Common myeloid progenitor, CD34-positive (primary cell): Measurements from ENCODE around the gene USP25.

ENCODE experiments used
- CTCF ChIA-PET: fragments of 350-600 bp; sonication (Branson Sonifier 250); formaldehyde crosslinking; loops from one replicate; lab custom pipeline; 2021; ENCODE audit warnings: antibody characterized with exemption; lab: Charles Lee
- POLR2A ChIA-PET: fragments of 350-600 bp; sonication (Branson Sonifier 250); formaldehyde crosslinking; loops from one replicate; lab custom pipeline; 2021; ENCODE audit warnings: antibody characterized with exemption; lab: Charles Lee
- DNase-seq, 3 donors: peaks; one replicate each; pipeline versions ENCODE4 v3.0.0 to v3.0.0-alpha.2; 2013
- H3K27ac ChIP-seq, 2 experiments: 1 replicate in 1 of 2; 2 replicates in 1 of 2; pipeline ENCODE4 v1.7.0; 2013; ENCODE audit warnings: inconsistent platforms in 2 of 2, low read length in 2 of 2, mild to moderate bottlenecking in 2 of 2, low read depth in 1 of 2, moderate library complexity in 1 of 2; ENCODE audit not compliant: severe bottlenecking in 2 of 2, insufficient read depth in 1 of 2, poor library complexity in 1 of 2
- H3K27me3 ChIP-seq, 5 experiments: replicated peaks in 2 of 5; 1 replicate in 3 of 5; 2 replicates in 2 of 5; pipeline versions ENCODE4 v1.6.1 to v1.7.0; 2013; ENCODE audit warnings: low read length in 4 of 5, mild to moderate bottlenecking in 2 of 5, moderate library complexity in 2 of 5, inconsistent platforms in 1 of 5; ENCODE audit not compliant: insufficient read depth in 5 of 5, control insufficient read depth in 4 of 5
- H3K36me3 ChIP-seq, 4 experiments: 1 replicate in 2 of 4; 2 replicates in 2 of 4; pipeline versions ENCODE4 v1.6.1 to v1.7.0; 2013; ENCODE audit warnings: low read length in 3 of 4, control low read depth in 1 of 4, mild to moderate bottlenecking in 1 of 4; ENCODE audit not compliant: control insufficient read depth in 4 of 4, insufficient read depth in 4 of 4
- H3K4me1 ChIP-seq, 4 experiments: 1 replicate in 3 of 4; 2 replicates in 1 of 4; pipeline versions ENCODE4 v1.6.1 to v1.7.1; 2013; ENCODE audit warnings: low read length in 3 of 4, mild to moderate bottlenecking in 3 of 4, control low read depth in 1 of 4, inconsistent platforms in 1 of 4, moderate library complexity in 1 of 4; ENCODE audit not compliant: control insufficient read depth in 4 of 4, insufficient read depth in 4 of 4; ENCODE audit errors: control extremely low read depth in 1 of 4
- H3K4me3 ChIP-seq, 7 experiments: 1 replicate in 4 of 7; 2 replicates in 3 of 7; pipeline versions ENCODE4 v1.5.1 to v1.7.0; 2013; ENCODE audit warnings: mild to moderate bottlenecking in 7 of 7, low read length in 6 of 7, moderate library complexity in 6 of 7, inconsistent platforms in 2 of 7, low read depth in 2 of 7, control low read depth in 1 of 7; ENCODE audit not compliant: insufficient read depth in 4 of 7, control insufficient read depth in 1 of 7; ENCODE audit errors: extremely low read depth in 1 of 7
- H3K9me3 ChIP-seq, 5 experiments: 1 replicate in 4 of 5; 2 replicates in 1 of 5; pipeline versions ENCODE4 v1.6.1 to v1.7.1; 2013; ENCODE audit warnings: low read length in 4 of 5, mild to moderate bottlenecking in 2 of 5, inconsistent platforms in 1 of 5, low read depth in 1 of 5, moderate library complexity in 1 of 5; ENCODE audit not compliant: control insufficient read depth in 4 of 5, insufficient read depth in 2 of 5; ENCODE audit errors: control extremely low read depth in 1 of 5
- WGBS: methylation state at CpG from one replicate; pipeline ENCODE4 v1.1.5; 2013; ENCODE audit not compliant: insufficient coverage; 5-methylcytosine and 5-hydroxymethylcytosine counted together

The USP25 gene

GRCh38 chr21:15856813-15857212 is 127.0 kb downstream of the USP25 start:
- H3K4me3 ChIP-seq: no peak overlapping the region
- no peak overlapping the region for H3K27ac ChIP-seq
- no peaks in the 10 kb centered on the region for H3K27me3 ChIP-seq
- no peak for DNase-seq
- H3K4me1 ChIP-seq: peaks cover 0 to 4% (median 0%) of the 10 kb centered on the region in 4 experiments
- no CpG with 5 or more reads among the region's 1 CpG for WGBS
- H3K9me3 ChIP-seq: no peaks in the 10 kb centered on the region
- POLR2A ChIA-PET: no interaction called here
- peaks cover 0 to 12% (median 9%) of the 10 kb centered on the region in 4 experiments for H3K36me3 ChIP-seq
- CTCF ChIA-PET: no interaction called here

DNA sequence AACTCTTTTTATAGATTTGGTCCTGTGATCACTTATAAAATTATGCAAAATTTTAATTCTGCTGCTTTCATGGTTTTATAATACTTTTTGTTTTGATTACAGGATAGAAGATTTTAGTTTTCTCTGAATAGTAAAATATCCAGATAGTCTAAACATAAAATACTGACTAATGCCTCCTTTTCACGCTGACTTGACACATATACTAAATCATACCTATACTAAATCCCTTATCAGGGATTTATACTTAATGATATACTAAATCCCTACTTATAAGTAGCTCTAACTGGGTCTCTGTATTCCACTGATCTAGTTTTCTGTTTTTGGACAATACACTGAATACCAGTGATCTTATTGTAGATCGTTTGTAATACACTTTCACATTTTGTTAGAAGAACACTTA is 128.0 kb downstream of the USP25 start:
- WGBS: no CpG with 5 or more reads among the region's 2 CpGs
- CTCF ChIA-PET: no interaction called here
- H3K27me3 ChIP-seq: no peaks in the 10 kb centered on the region
- peaks cover 0 to 4% (median 0%) of the 10 kb centered on the region in 4 experiments for H3K4me1 ChIP-seq
- DNase-seq: peak in 2 of 3 donors; percentile 5 to 20
- POLR2A ChIA-PET: no interaction called here
- H3K36me3 ChIP-seq: peaks cover 0 to 12% (median 9%) of the 10 kb centered on the region in 4 experiments
- no peaks in the 10 kb centered on the region for H3K9me3 ChIP-seq
- no peak overlapping the region for H3K4me3 ChIP-seq
- H3K27ac ChIP-seq: no peak overlapping the region

DNA sequence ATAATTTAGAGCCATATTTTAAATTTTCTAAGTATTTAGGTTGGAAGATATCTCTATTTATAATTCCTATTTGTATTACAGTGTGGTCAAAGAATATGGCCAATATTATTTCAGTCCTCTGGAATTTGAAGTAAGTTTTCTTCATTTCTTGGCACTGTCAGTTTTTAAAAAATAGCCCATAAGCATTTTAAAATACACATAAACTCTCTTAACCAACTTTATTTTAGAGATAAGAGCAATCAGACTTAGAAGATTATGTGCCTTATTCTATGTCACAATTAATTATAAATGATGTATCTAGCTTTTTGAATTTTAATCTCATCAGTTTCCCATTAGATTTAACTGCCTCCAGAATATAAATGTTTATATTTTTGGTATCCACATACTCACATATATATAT is 130.8 kb downstream of the USP25 start:
- peaks cover 0 to 4% (median 0%) of the 10 kb centered on the region in 4 experiments for H3K4me1 ChIP-seq
- no peaks in the 10 kb centered on the region for H3K27me3 ChIP-seq
- H3K36me3 ChIP-seq: peaks cover 2 to 8% (median 4%) of the 10 kb centered on the region in 4 experiments
- ChIA-PET POLR2A (no interaction called here), CTCF (no interaction called here)
- no peak overlapping the region for H3K27ac ChIP-seq
- no peaks in the 10 kb centered on the region for H3K9me3 ChIP-seq
- no peak for DNase-seq
- H3K4me3 ChIP-seq: no peak overlapping the region

- no peak for DNase-seq
- H3K36me3 ChIP-seq: peaks cover 11 to 37% (median 21%) of the 10 kb centered on the region in 4 experiments
- H3K4me3 ChIP-seq: no peak overlapping the region
- no peaks in the 10 kb centered on the region for H3K4me1 ChIP-seq
- POLR2A ChIA-PET: no interaction called here
- no CpG with 5 or more reads among the region's 4 CpGs for WGBS
- H3K27me3 ChIP-seq: no peaks in the 10 kb centered on the region
- H3K9me3 ChIP-seq: no peaks in the 10 kb centered on the region
- H3K27ac ChIP-seq: no peak overlapping the region
- CTCF ChIA-PET: no interaction called here
Measured at GRCh38 chr21:15868940-15869339, 139.2 kb downstream of the USP25 start.

GRCh38 chr21:15870819-15871218 is 141.0 kb downstream of the USP25 start:
- H3K4me3 ChIP-seq: no peak overlapping the region
- H3K4me1 ChIP-seq: no peaks in the 10 kb centered on the region
- 93% methylated on average over 4 of the region's 4 CpGs for WGBS
- H3K9me3 ChIP-seq: peaks cover 0 to 2% (median 0%) of the 10 kb centered on the region in 5 experiments
- no peak for DNase-seq
- CTCF ChIA-PET: no interaction called here
- no peaks in the 10 kb centered on the region for H3K27me3 ChIP-seq
- POLR2A ChIA-PET: no interaction called here
- H3K27ac ChIP-seq: no peak overlapping the region
- peaks cover 15 to 46% (median 32%) of the 10 kb centered on the region in 4 experiments for H3K36me3 ChIP-seq

DNA sequence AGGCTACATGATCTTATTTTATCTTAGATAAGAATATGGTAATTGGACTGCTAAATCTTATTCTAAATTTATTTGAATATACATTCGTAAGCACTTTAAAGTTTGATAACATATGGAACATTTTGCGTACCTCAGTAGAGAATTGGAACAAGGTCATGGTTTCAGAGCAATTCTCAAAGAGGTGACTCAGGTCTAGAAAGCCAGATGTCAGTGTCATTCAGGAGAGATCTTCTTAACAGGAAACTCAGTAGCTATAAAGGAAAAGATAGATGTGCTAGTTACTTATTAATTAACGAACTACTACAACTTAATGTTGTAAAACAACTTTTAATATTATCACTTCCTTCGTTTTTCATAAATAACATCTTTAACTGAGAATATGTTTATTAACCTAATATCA is 142.5 kb downstream of the USP25 start:
- ChIA-PET CTCF (no interaction called here), POLR2A (no interaction called here)
- DNase-seq: no peak
- H3K36me3 ChIP-seq: peaks cover 20 to 47% (median 34%) of the 10 kb centered on the region in 4 experiments
- H3K27ac ChIP-seq: no peak overlapping the region
- H3K4me3 ChIP-seq: no peak overlapping the region
- H3K9me3 ChIP-seq: peaks cover 0 to 2% (median 0%) of the 10 kb centered on the region in 5 experiments
- WGBS: 100% methylated on average over 1 of the region's 4 CpGs
- no peaks in the 10 kb centered on the region for H3K4me1 ChIP-seq
- H3K27me3 ChIP-seq: no peaks in the 10 kb centered on the region

DNA sequence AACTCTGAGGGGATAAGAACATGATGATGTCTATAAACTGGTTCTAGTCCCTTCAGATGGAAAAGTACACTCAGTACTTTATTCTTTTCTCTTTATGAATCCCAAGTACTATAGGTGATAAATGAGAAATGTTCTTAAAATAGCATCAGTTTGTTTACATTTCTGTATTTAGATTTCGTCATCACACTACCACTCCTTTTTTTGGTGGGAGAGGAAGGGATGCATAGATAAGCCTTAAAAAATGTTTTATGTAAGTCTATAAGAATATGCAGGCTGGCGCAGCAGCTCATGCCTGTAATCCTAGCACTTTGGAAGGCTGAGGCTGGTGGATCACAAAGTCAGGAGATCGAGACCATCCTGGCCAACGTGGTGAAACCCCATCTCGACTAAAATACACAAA is 144.8 kb downstream of the USP25 start:
- WGBS: no CpG with 5 or more reads among the region's 5 CpGs
- Histone ChIP-seq H3K4me3 (no peak overlapping the region), H3K4me1 (no peaks in the 10 kb centered on the region), H3K9me3 (peaks cover 0 to 2% (median 0%) of the 10 kb centered on the region in 5 experiments), H3K27me3 (no peaks in the 10 kb centered on the region), H3K27ac (no peak overlapping the region), H3K36me3 (peaks cover 17 to 47% (median 30%) of the 10 kb centered on the region in 4 experiments)
- DNase-seq: no peak
- ChIA-PET POLR2A (no interaction called here), CTCF (no interaction called here)
